GM15510 (cell line): ENCODE data around the gene SFRP2.

Source experiments
- POLR2A ChIP-seq: IDR thresholded peaks from 3 replicates; pipeline ENCODE4 v1.6.1; 2011; ENCODE audit warnings: borderline replicate concordance; ENCODE audit not compliant: insufficient read length; ENCODE audit errors: extremely low read depth

The SFRP2 gene

GRCh38 chr4:153809307-153809706 is 20.4 kb upstream of the SFRP2 start:
- no peak for TF ChIP-seq POLR2A

GRCh38 chr4:153808175-153808574 is 19.3 kb upstream of the SFRP2 start:
- TF ChIP-seq POLR2A, result no peak

DNA sequence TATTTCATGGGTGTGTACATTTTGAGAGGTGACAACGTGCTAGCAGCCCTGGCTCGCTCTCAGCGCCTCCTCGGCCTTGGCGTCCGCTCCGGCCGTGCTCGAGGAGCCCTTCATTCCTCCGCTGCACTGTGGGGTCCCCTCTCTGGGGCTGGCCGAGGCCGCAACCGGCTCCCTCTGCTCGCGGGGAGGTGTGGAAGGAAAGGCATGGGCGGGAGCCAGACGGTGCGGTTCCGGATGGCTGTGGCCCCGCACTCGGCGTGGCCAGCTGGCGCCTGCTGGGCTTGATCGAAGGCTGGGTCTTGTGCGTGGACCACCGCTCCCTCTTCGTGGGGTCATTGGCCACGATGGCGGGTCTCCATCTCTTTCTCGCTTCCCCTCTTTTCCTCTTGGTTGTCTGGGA is 17.2 kb upstream of the SFRP2 start:
- no peak for TF ChIP-seq POLR2A

DNA sequence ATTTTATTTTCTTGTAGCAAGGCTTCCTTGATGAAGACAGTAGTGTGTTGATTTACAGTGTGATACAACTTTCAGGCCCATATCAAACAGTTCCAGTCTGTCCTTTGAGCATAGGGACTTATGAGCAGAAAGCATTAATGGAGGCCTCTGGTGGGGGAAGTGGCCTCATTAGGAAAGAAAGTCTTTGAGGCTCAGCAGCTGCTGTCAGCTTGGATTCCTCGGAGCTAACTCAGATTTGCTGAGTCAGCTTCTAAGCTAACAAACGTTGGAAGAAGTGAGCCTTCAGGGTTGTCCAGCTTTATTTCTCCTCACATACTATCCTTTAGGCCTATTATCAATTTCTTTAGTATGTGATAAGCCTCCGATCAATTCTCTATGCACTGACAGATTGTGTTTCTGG is 15.8 kb upstream of the SFRP2 start:
- no peak for TF ChIP-seq POLR2A

DNA sequence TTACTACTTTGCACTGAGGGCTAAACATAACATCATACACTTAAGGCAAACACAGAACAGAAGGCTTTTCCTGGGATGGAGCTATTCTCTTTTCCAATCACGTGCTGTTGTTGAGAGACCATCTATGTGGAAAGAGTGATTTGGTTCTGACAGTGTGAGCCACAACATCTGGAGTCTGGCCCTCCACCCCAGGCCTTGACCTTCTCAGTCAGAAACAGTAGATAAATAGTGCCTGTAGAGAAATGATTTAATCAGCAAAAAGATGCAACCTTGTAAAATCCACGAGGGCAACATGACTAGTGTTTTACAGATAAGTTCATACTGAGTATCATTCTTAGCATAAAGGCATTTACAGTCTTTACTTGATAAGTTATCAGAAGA is 10.8 kb upstream of the SFRP2 start:
- TF ChIP-seq POLR2A, result no peak

- TF ChIP-seq POLR2A, result no peak
Measured at GRCh38 chr4:153798901-153799693, 10.2 kb upstream of the SFRP2 start.

DNA sequence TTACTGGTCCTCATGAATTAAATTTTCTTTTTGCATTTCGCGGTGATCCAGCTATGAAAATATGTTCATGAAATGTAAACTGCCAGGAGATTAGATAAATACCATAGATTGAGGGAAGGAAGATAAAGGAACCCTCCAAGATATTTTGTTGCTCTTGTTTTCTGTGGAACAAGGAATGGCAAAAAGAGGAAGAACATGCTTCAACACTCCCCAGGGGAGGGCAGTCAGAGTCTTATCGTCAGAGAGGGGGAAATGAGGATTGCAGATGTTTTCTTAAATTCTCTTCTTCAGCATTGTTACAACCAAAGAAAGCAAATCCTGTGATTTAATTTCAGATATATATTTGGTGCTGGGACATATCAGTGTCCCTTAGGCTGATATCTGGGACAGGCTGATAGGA is 9.5 kb upstream of the SFRP2 start:
- no peak for TF ChIP-seq POLR2A

DNA sequence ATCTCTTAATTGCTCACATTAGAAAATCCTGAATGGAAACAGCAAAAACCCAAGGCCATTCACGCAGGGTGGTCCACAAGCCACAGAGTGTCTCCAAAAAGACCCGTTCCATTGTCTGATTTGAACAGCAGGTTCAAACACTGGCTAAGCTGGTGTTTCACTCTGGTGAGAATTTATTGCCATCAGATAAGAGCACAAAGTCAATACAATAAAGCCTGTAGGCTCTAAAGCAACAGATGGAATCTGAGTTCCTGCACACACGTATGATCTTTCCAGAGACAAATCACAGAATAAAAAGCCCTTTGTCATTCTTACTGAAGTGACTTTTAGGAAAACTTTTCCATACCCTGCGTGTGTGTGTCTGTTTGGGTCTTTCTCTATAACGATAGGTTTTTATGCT is 5.1 kb upstream of the SFRP2 start:
- TF ChIP-seq POLR2A, result no peak

- no peak for TF ChIP-seq POLR2A
Measured at GRCh38 chr4:153792618-153793247, 3.9 kb upstream of the SFRP2 start.

DNA sequence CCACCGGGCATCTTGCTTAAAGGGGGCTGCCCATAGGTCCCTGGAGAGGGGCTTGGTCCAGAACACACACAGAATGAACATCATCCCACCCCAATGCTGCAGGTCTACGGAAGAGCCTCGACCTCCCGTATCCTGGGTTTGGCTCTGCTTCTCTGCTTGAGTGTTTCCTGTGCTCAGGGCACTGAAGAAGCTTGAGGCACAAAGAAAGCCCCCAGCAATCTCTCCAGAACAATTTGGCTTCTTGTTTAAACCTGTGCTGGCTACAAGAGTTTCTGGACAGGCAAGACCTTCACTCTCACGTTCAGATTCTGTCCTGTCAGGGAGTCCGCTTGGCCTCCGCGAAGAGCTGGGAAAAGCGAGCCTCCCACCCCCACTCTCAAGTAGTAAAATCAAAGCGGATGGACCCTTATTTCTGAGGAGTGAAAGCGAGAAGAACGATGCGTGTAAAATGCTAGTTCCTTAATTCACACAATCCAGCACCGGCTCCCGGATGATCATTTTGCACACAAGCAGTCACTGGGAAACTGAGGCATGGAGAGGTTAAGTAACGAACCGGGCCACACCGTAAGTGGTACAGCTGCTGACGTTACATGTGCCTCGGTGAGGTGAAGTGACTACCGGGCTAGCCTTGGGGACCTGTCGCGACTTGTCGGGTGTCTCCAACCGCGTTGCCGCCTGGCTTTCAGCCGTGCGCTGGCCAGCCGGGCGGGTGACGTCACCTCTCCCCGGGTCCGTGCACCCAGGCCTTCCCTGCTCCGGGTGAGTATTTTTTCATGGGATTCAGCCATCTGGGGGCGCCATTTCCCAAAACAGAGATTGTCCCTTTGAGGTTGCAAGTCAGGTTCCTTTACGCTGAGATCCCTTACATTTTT is 3.1 kb upstream of the SFRP2 start:
- TF ChIP-seq POLR2A, result no peak

- no peak for TF ChIP-seq POLR2A
Measured at GRCh38 chr4:153790962-153791551, 2.2 kb upstream of the SFRP2 start.

DNA sequence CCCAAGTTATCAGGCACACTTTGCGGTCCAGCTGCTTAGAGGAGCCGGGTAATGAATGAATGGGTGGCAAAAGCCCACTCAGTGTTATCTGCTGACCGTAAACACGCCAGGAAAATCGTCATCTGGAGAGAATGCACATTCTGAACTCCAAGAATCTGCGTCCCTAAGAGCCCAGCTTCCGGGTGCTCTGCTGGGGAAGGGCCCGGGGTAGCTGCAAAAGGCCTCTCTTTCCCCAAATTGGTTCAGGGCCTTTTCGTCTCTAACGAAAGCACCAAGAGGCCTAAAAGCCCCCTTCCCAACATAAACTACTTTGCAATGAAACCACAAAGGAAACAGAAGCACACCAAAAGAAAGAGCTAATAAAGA is 1.6 kb upstream of the SFRP2 start:
- no peak for TF ChIP-seq POLR2A

DNA sequence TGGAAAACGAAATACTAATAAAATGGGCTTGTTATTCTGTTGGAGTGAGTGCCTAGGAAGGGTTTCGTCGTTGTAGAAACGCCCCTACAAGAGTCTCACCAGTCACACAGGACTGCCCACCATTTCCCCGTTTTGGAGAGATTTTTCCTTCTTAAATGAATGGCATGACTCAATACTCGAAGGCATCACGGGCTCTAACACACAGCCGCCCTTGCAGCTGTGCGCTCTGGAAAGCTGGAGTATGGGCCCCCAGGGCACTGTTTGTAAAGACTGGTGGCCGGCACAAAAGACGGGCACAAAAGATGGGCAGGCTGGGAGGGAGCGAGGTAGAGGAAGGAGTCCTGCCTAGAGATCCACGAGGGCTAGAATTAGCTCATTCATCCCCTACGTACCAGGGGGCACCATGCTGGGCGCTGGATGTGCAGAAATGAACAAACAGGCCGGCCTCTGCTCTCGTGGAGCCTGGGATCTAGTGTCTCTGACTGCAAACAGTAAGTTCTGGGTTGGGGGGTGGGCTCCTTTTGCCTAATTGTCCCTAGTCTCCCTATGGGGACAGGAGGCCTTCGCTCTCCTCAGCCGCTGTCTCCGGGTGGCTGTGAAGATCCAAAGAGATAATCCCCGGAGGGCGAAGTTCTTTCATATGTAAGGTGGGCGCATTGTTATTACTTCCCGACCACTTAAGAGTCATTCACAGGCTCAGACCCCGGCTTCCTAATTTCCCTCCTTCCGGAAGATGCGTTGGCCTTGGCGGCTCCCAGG is 1.0 kb upstream of the SFRP2 start:
- TF ChIP-seq POLR2A, result no peak

- TF ChIP-seq POLR2A, result no peak
Measured at GRCh38 chr4:153788051-153788412, 851 bp downstream of the SFRP2 start.
